ENCODE results near the gene ENO4. TPM values are rescaled to one million over a fixed set of nuclear protein-coding genes. Genes with fewer than 3 reads are reported as not detected.

The ENO4 gene
- total RNA-seq, 1 experiment from 2014 or later: 0.12 TPM

- DNase-seq: no peak
Observed at GRCh38 chr10:116836083-116836482, 13.2 kb upstream of the ENO4 start.

GRCh38 chr10:116836902-116837523 lies 12.3 kb upstream of the ENO4 start:
- no peaks in the 10 kb centered on the region for H3K36me3 Mint-ChIP-seq (ENCODE audit: insufficient read depth, unreplicated experiment)
- TF ChIP-seq, protein P1, sequence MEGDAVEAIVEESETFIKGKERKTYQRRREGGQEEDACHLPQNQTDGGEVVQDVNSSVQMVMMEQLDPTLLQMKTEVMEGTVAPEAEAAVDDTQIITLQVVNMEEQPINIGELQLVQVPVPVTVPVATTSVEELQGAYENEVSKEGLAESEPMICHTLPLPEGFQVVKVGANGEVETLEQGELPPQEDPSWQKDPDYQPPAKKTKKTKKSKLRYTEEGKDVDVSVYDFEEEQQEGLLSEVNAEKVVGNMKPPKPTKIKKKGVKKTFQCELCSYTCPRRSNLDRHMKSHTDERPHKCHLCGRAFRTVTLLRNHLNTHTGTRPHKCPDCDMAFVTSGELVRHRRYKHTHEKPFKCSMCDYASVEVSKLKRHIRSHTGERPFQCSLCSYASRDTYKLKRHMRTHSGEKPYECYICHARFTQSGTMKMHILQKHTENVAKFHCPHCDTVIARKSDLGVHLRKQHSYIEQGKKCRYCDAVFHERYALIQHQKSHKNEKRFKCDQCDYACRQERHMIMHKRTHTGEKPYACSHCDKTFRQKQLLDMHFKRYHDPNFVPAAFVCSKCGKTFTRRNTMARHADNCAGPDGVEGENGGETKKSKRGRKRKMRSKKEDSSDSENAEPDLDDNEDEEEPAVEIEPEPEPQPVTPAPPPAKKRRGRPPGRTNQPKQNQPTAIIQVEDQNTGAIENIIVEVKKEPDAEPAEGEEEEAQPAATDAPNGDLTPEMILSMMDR (IDR thresholded peaks at IDR 0.05; ENCODE audit: unreplicated experiment): no peak
- CTCF ChIA-PET: no interaction called here
- no peak overlapping the region for H3K4me3 Mint-ChIP-seq (ENCODE audit: low read depth, unreplicated experiment)
- no TSS peak for BruUV-seq (replicated peaks)
- H3K27me3 Mint-ChIP-seq (ENCODE audit: unreplicated experiment): no peaks in the 10 kb centered on the region
- no peaks in the 10 kb centered on the region for H3K9me3 Mint-ChIP-seq (ENCODE audit: low read depth, unreplicated experiment)
- no peak overlapping the region for H3K27ac Mint-ChIP-seq (ENCODE audit: unreplicated experiment)
- H3K4me1 Mint-ChIP-seq (ENCODE audit: low read depth, unreplicated experiment): no peaks in the 10 kb centered on the region
- DNase-seq: no peak
- intact Hi-C loops (cut with micrococcal nuclease; ENCODE audit: unreplicated experiment): no loop called here

More at GRCh38 chr10:116836083-116836482, 13.2 kb upstream of the ENO4 start:
- H3K4me3 Mint-ChIP-seq (ENCODE audit: low read depth, unreplicated experiment): no peak overlapping the region
- BruUV-seq (replicated peaks): no TSS peak
- no peaks in the 10 kb centered on the region for H3K36me3 Mint-ChIP-seq (ENCODE audit: insufficient read depth, unreplicated experiment)
- intact Hi-C loops (cut with micrococcal nuclease; ENCODE audit: unreplicated experiment): no loop called here
- H3K27ac Mint-ChIP-seq (ENCODE audit: unreplicated experiment): no peak overlapping the region
- H3K4me1 Mint-ChIP-seq (ENCODE audit: low read depth, unreplicated experiment): no peaks in the 10 kb centered on the region
- H3K9me3 Mint-ChIP-seq (ENCODE audit: low read depth, unreplicated experiment): no peaks in the 10 kb centered on the region
- CTCF ChIA-PET: interaction anchor here (0.9 kb wide), 1 partner anchor 339 kb away, joined by 4 read pairs; no protein-coding TSS in a partner anchor
- TF ChIP-seq, protein P1 (IDR thresholded peaks at IDR 0.05; ENCODE audit: unreplicated experiment): no peak
- H3K27me3 Mint-ChIP-seq (ENCODE audit: unreplicated experiment): no peaks in the 10 kb centered on the region

- TF ChIP-seq, protein P1 (IDR thresholded peaks at IDR 0.05; ENCODE audit: unreplicated experiment): no peak
Observed at GRCh38 chr10:116838143-116838725, 11.1 kb upstream of the ENO4 start.

DNA sequence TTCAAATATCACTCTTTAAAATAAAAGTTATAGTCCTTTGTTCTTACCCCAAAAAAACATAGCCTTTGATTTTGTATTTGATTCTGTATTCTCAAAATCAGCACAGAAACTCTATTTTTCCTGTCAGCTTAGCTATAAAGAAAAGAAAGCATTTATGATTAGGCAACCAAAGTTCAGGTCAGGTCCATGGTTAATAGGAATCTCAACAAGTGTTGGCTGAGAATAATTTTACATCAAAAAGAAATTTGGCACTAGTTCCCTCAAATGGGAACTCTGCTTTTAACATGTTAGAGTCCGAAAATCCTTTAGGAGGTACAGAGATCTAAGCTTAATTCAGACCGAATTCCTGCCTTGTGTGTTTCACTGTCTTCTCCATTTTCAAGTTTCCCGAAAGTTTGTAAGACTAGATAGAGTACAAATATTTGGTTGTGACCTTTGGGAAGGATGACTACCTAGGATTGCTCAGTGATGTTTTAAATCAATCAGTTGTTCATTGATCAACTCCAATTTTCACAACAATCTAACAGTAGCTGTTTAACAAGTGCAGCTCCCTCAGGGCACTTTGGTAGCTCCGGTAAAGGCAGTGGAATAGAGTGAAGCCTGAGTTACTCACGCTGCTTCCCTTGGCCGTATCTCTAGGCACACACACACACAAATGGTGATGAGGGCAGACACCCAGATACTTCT lies 8.8 kb upstream of the ENO4 start:
- no peak overlapping the region for H3K27ac Mint-ChIP-seq (ENCODE audit: unreplicated experiment)
- no peaks in the 10 kb centered on the region for H3K27me3 Mint-ChIP-seq (ENCODE audit: unreplicated experiment)
- H3K36me3 Mint-ChIP-seq (ENCODE audit: insufficient read depth, unreplicated experiment): no peaks in the 10 kb centered on the region
- no peak overlapping the region for H3K4me3 Mint-ChIP-seq (ENCODE audit: low read depth, unreplicated experiment)
- BruUV-seq (replicated peaks): no TSS peak
- CTCF ChIA-PET: no interaction called here
- DNase-seq: no peak
- intact Hi-C loops (cut with micrococcal nuclease; ENCODE audit: unreplicated experiment): no loop called here
- no peaks in the 10 kb centered on the region for H3K9me3 Mint-ChIP-seq (ENCODE audit: low read depth, unreplicated experiment)
- TF ChIP-seq, protein P1 (IDR thresholded peaks at IDR 0.05; ENCODE audit: unreplicated experiment): no peak
- no peaks in the 10 kb centered on the region for H3K4me1 Mint-ChIP-seq (ENCODE audit: low read depth, unreplicated experiment)

More at GRCh38 chr10:116838143-116838725, 11.1 kb upstream of the ENO4 start:
- intact Hi-C loops (cut with micrococcal nuclease; ENCODE audit: unreplicated experiment): no loop called here
- Mint-ChIP-seq H3K4me1 (ENCODE audit: low read depth, unreplicated experiment) (no peaks in the 10 kb centered on the region), H3K9me3 (ENCODE audit: low read depth, unreplicated experiment) (no peaks in the 10 kb centered on the region), H3K27ac (ENCODE audit: unreplicated experiment) (no peak overlapping the region), H3K4me3 (ENCODE audit: low read depth, unreplicated experiment) (no peak overlapping the region), H3K27me3 (ENCODE audit: unreplicated experiment) (no peaks in the 10 kb centered on the region), H3K36me3 (ENCODE audit: insufficient read depth, unreplicated experiment) (no peaks in the 10 kb centered on the region)
- CTCF ChIA-PET: no interaction called here
- no TSS peak for BruUV-seq (replicated peaks)
- no peak for DNase-seq

All from Calu3 (cell line).